ENCODE data around the gene SPDYE11. TPM values are rescaled to one million over a fixed set of nuclear protein-coding genes. Genes with fewer than 3 reads are reported as not detected.

Gene SPDYE11, protein sequence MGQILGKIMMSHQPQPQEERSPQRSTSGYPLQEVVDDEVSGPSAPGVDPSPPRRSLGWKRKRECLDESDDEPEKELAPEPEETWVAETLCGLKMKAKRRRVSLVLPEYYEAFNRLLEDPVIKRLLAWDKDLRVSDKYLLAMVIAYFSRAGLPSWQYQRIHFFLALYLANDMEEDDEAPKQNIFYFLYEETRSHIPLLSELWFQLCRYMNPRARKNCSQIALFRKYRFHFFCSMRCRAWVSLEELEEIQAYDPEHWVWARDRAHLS
- not detected in 5 replicates for total RNA-seq (2022; extraction: Qiagen RNA extraction; ENCODE audit: low read depth)

DNA sequence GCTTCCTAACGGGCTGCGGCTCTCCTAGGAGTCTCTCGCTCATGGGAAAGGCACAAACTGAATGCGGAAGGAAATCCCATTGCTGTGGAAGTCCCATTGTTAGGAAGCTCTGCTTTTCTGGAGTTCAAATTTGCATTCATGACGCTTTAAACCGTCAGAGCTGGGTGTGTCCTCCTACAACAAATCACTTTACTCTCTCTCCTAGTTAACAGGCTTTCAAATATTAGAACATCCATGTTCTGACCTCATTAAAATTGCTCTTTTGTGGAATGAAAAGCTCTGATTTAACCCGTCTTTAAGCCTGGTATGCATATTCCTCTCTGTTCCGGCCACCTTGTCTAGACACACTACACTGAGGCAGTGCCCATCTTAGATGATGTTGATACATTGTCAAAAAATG, at the start of gene SPDYE11:
SPDYE11 (minus strand) TSS at position 101 of the 400 bp plus-strand sequence. CDS start 1,800 bp downstream, outside the sequence.

DNA sequence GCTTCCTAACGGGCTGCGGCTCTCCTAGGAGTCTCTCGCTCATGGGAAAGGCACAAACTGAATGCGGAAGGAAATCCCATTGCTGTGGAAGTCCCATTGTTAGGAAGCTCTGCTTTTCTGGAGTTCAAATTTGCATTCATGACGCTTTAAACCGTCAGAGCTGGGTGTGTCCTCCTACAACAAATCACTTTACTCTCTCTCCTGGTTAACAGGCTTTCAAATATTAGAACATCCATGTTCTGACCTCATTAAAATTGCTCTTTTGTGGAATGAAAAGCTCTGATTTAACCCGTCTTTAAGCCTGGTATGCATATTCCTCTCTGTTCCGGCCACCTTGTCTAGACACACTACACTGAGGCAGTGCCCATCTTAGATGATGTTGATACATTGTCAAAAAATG, 28.2 kb upstream of the SPDYE11 start, which contains the start of gene SPDYE9:
SPDYE9 (minus strand) TSS at position 101 of the 400 bp plus-strand sequence. CDS start 1,800 bp downstream, outside the sequence.

GRCh38 chr7:73029666-73030065, 28.0 kb downstream of the SPDYE11 start, which contains the start of gene SPDYE8:
SPDYE8 (minus strand) TSS chr7:73029766; CDS start chr7:73027966, 1,800 bp downstream.

Other genes with a start within 250 kb of the SPDYE11 start
- gene TYW1B, start 229.7 kb downstream of the SPDYE11 start, total RNA-seq (2022; extraction: Qiagen RNA extraction; ENCODE audit: low read depth), result 2.2 to 2.8 TPM (median 2.6 TPM) in 5 replicates
- 35.6 to 42.7 TPM (median 39.7 TPM) in 5 replicates for gene POM121, start 132.8 kb downstream of the SPDYE11 start, total RNA-seq (2022; extraction: Qiagen RNA extraction; ENCODE audit: low read depth)
- gene TRIM74, start 88.4 kb downstream of the SPDYE11 start, total RNA-seq (2022; extraction: Qiagen RNA extraction; ENCODE audit: low read depth), result 0.15 to 0.30 TPM (median 0.24 TPM) in 4 of 5 replicates, not detected in the other
- not detected in 5 replicates for gene SPDYE8, start 28.1 kb downstream of the SPDYE11 start, total RNA-seq (2022; extraction: Qiagen RNA extraction; ENCODE audit: low read depth)
- gene SPDYE9, start 28.1 kb upstream of the SPDYE11 start, total RNA-seq (2022; extraction: Qiagen RNA extraction; ENCODE audit: low read depth), result not detected in 5 replicates

All from A549 treated with GW870086 at 1 μM for 4 hours (cell line).